SJCRH30 (cell line): ENCODE data around the gene IL17C. TPM values are rescaled to one million over a fixed set of nuclear protein-coding genes. Genes with fewer than 3 reads are reported as not detected.
"Not testable (repeated sequence)": the region's sequence is repeated elsewhere in the genome, so short reads cannot be mapped to it uniquely, and the experiment has no call there.

ENCODE experiments used
- DNase-seq, 2 experiments: peaks; one replicate each; pipeline ENCODE4 v3.0.0-alpha.2; 2015 to 2020
- H3K27ac ChIP-seq: fragments of 250-450 bp; sonication (Bioruptor Pico); 2 replicates; pipeline ENCODE4 v1.5.1; 2020; ENCODE audit warnings: mild to moderate bottlenecking, moderate library complexity
- H3K27me3 ChIP-seq: fragments of 250-450 bp; sonication (Bioruptor Pico); 2 replicates; pipeline ENCODE4 v1.5.1; 2020; ENCODE audit warnings: mild to moderate bottlenecking, moderate library complexity
- H3K36me3 ChIP-seq: fragments of 250-450 bp; sonication (Bioruptor Pico); 2 replicates; pipeline ENCODE4 v1.5.1; 2020; ENCODE audit warnings: mild to moderate bottlenecking, moderate library complexity
- H3K4me1 ChIP-seq: fragments of 250-450 bp; sonication (Bioruptor Pico); 2 replicates; pipeline ENCODE4 v1.5.1; 2020; ENCODE audit warnings: mild to moderate bottlenecking, moderate library complexity
- H3K4me3 ChIP-seq: fragments of 250-450 bp; sonication (Bioruptor Pico); 2 replicates; pipeline ENCODE4 v1.5.1; 2020; ENCODE audit warnings: mild to moderate bottlenecking, moderate library complexity
- H3K9me3 ChIP-seq: fragments of 250-450 bp; sonication (Bioruptor Pico); replicated peaks from 2 replicates; pipeline ENCODE4 v1.5.1; 2020; ENCODE audit warnings: mild to moderate bottlenecking, moderate library complexity
- total RNA-seq: library from RNA; depleted of rRNA; stranded (reverse); fragments of >200 nt; shearing (Covaris generic); gene quantifications from 2 replicates; pipeline ENCODE4 v1.2.3, GENCODE V29; 2014

IL17C gene
- total RNA-seq, 1 experiment from 2014 or later, result not detected

DNA sequence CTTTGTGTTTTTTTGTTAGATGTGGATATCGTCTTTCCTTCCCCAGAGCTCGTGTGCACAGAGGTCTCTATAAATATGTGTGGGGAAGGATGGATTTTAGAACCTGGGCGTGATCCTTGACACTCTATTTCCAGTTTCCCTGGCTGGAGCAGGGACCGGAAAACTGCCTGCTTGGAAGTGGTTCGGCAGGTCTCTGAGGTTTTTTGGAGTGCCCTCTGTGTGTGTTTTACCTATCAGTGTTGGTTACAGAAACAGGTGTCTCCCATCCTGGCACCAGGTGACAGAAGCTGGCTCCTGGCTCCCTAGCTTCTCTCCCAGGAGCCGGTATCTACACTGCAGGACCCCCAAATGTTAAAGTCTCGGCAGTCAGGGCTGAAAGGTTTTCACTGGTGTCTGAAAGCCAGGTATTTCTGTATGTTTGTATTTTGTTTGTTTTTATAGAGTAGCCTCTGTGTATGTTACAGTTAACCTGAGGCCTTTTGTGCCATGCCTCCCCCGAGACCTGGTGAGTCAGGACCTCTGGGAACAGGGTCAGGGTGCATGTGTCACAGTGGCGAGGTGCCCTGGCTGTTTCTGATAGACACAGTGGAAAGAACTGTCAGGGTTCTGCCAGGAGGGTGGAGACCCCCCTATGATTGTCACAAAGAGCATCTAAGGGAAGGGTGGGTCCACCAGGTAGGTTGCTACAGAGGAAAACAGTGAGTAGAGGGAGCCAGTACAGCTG is 36.9 kb upstream of the IL17C start:
- H3K27ac ChIP-seq, result no peak overlapping the region
- H3K36me3 ChIP-seq, result peaks cover 6% of the 10 kb centered on the region; the same call in 1 of the 2 replicates
- H3K4me1 ChIP-seq, result peaks cover 15% of the 10 kb centered on the region
- DNase-seq, result no peak
- H3K4me3 ChIP-seq, result no peak overlapping the region
- H3K9me3 ChIP-seq, result no peaks in the 10 kb centered on the region
- H3K27me3 ChIP-seq, result no peaks in the 10 kb centered on the region

DNA sequence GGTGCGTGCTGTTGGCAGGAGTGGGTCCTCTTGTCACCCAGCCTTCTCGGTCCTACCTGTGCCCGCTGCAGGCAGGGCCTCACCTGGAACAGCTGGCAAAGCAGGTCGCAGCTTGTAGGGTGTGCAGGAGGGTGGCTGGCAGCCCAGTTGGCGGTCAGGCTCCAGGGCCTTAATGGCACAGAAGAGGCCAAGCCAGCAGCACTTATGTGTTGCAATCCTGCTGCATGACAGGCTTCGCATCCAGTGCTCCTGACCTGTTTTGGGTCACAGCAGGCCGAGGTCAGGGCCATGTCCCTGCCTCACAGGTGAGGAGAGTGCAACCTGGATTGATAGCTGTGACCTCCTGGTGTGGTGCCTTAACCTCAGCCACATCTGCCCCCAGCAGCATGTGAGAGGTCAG is 36.3 kb upstream of the IL17C start:
- no peaks in the 10 kb centered on the region for H3K9me3 ChIP-seq
- H3K36me3 ChIP-seq, result peaks cover 6% of the 10 kb centered on the region; the same call in 1 of the 2 replicates
- no peaks in the 10 kb centered on the region for H3K27me3 ChIP-seq
- no peak overlapping the region for H3K27ac ChIP-seq
- H3K4me3 ChIP-seq, result no peak overlapping the region
- peaks cover 13% of the 10 kb centered on the region for H3K4me1 ChIP-seq
- DNase-seq, result no peak

DNA sequence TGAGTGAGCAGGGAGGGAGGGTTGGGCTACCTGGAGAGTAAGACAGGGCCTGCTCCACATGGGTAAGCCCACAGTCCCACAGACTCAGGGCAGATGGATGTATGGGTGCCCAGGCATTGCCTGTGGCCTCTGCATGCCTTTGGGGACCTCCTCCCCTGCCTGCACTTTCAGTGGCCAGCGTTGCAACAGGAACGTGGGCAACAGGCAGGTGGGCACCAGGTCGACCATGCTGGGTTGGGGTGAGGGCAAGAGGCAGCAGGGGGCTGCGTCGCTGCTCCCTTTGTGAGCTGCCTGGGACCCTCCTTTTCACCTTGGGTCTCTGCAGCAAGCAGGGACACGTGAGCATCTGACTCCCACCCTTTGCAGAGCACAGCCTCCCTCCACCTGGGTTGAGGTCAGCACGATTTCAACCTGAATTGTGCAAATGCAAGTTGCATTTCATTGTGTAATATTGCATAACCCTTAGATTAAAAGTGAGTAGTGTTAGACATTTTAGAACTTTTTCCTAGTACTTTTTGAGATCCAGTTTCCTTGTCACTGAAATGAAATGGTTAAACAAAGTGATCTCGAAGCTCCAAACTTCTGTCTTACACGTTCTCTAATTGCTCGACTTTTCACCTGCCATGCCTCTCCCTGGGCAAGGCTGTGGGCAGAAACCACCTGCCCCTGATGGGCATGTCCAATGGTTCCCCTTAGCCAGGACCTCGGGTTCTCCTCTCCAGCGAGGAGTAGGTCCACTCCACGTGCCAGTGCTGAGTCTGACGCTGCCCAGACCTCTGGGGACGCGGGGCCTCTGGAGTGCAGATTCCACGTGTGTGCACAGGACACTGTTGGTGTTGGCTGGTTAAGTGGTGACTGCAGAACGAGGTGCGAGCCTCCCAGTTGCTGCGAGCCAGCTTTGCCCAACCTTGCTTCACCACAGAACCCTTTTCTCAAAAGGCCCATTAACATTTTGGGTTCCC is 32.9 kb upstream of the IL17C start:
- Histone ChIP-seq H3K4me1 (no peaks in the 10 kb centered on the region), H3K9me3 (no peaks in the 10 kb centered on the region), H3K36me3 (no peaks in the 10 kb centered on the region; the same call in 1 of the 2 replicates)

DNA sequence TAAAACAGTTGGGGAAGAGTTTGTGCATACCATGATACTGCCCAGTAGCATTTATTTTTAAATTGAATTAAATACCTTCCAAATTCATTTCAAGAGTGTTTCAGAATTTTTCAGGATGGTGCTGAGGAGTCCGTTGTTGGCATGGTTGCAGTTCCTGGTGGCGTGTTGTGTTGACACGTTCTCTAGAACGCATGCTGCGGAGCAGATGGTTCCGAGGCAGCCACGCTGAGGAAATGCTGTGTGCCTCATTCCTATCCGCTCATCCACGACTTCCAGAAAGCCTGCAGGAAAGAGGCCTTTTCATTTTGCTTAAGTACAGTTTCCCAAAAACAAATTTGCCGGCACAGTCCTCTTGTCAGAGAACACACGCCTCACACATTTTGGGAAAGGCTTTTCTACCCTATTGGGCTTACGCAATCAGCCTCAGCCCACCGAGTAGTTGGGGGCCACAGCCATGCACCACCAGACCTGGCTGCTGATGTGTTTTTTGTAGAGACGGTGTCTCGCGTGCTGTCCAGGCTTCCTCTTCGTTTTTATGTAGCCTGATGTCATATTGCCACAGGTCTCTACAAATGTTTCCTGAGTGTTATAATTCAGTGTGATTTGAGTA is 32.1 kb upstream of the IL17C start:
- no peak overlapping the region for H3K27ac ChIP-seq
- DNase-seq, result no peak
- H3K4me1 ChIP-seq, result no peaks in the 10 kb centered on the region
- no peak overlapping the region for H3K4me3 ChIP-seq
- no peaks in the 10 kb centered on the region for H3K9me3 ChIP-seq
- H3K36me3 ChIP-seq, result no peaks in the 10 kb centered on the region; the same call in 1 of the 2 replicates
- no peaks in the 10 kb centered on the region for H3K27me3 ChIP-seq

More for the DNA sequence above, 32.9 kb upstream of the IL17C start:
- no peak overlapping the region for H3K4me3 ChIP-seq
- no peak for DNase-seq
- no peak overlapping the region for H3K27ac ChIP-seq
- no peaks in the 10 kb centered on the region for H3K27me3 ChIP-seq

DNA sequence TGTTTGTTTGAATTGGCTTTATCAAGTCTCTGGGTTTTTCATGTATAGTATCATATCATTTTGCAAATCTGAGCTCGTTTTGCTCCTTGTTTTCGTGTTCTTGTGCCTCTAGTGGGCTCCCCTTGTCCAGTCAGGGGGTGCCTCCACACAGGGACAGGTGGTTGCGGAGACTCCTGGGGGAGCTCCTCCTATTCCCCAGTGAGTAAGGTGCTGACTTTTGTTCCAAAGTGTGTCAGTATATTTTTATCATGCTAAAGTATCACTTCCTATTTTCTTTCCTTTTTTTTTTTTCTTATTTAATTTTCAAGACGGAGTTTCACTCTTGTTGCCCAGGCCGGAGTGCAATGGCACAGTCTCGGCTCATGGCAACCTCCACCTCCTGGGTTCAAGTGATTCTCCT is 30.3 kb upstream of the IL17C start:
- no peaks in the 10 kb centered on the region; the same call in 1 of the 2 replicates for H3K36me3 ChIP-seq

DNA sequence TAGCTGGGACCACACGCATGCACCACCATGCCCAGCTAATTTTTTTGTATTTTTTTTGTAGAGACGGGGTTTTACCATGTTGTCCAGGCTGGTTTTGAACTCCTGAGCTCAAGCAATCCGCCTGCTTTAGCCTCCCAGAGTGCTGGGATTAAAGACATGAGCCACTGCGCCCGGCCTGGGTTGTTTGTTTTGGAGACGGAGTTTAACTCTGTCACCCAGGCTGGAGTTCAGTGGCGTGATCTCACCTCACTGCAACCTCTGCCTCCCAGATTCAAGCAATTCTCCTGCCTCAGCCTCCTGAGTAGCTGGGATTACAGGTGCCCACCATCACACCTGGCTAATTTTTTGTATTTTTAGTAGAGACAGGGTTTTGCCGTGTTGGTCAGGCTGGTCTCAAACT is 28.9 kb upstream of the IL17C start:
- not testable (repeated sequence) for H3K9me3 ChIP-seq, H3K36me3 ChIP-seq

More for the DNA sequence above, 30.3 kb upstream of the IL17C start:
- no peak for DNase-seq
- no peak overlapping the region for H3K27ac ChIP-seq
- no peaks in the 10 kb centered on the region for H3K9me3 ChIP-seq
- H3K27me3 ChIP-seq, result no peaks in the 10 kb centered on the region
- no peaks in the 10 kb centered on the region for H3K4me1 ChIP-seq
- H3K4me3 ChIP-seq, result no peak overlapping the region

DNA sequence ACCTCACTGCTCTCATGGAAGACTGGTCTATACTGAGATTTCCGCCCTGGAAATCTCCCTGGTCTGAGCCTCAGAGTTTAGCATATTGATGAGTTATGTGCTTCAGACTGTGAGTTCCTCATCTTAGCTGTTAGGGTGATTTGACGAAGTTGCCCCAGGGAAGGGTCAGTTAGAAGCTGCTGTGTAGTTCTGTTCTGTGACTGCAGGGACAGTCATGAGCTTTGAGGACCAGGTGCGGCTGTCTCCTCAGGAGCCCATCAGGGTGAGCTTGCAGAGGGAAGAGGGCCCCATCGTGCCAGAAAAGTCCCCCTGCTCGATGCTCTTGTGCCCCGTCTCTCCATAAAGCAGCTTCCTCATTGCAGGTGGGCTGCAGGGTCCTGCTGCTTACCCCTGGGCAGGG is 28.3 kb upstream of the IL17C start:
- no peak overlapping the region for H3K4me3 ChIP-seq
- H3K9me3 ChIP-seq, result no peaks in the 10 kb centered on the region
- no peak for DNase-seq
- no peak overlapping the region for H3K27ac ChIP-seq
- no peaks in the 10 kb centered on the region; the same call in 1 of the 2 replicates for H3K4me1 ChIP-seq
- no peaks in the 10 kb centered on the region; the same call in 1 of the 2 replicates for H3K36me3 ChIP-seq
- no peaks in the 10 kb centered on the region for H3K27me3 ChIP-seq

More for the DNA sequence above, 28.9 kb upstream of the IL17C start:
- H3K27ac ChIP-seq, DNase-seq, H3K4me1 ChIP-seq, H3K4me3 ChIP-seq, H3K27me3 ChIP-seq: not testable (repeated sequence)

DNA sequence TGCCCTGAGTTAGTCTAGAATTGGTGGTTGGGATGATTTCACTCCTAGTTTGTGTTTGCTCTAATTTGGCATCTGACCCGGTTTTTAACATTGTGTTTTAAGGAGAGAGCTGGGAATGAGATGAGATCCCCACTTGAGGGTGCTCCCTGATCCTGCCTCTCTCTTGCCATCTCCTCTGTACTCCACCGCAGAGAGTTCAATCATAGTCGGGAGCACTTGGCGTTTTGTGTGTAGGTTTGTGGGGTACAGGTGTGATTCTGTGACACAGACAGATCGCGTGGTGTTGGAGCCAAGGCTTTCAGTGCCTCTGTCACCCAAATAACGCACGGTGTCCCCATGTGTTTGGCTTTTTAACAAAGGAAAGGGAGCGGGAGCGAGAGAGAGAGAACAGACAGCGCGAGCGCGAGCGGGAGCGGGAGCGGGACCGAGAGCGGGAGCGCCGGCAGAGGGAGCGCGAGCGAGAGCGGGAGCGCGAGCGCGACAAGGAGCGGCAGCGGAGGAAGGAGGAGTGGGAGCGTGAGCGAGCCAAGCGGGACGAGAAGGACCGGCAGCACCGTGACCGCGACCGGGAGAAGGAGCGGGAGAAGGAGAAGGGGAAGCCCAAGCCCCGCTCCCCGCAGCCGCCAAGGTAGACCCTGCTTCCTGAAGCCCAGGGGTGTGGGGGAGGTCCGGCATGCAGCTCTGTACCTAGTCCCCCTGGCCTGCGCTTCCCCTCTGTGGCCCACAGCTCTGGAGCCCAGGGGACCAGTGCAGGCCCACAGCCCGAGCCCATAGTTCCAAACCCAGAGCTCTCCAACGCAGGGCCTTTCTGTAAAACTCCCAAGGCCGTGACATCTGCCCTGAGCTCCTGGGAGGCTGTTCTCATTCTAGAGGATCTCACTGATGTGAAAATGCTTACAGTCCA is 27.2 kb upstream of the IL17C start:
- H3K27ac ChIP-seq, result no peak overlapping the region
- no peaks in the 10 kb centered on the region for H3K27me3 ChIP-seq
- no peak overlapping the region for H3K4me3 ChIP-seq
- H3K36me3 ChIP-seq, result no peaks in the 10 kb centered on the region; the same call in 1 of the 2 replicates
- no peaks in the 10 kb centered on the region for H3K9me3 ChIP-seq
- no peak for DNase-seq
- H3K4me1 ChIP-seq, result no peaks in the 10 kb centered on the region; the same call in 1 of the 2 replicates

DNA sequence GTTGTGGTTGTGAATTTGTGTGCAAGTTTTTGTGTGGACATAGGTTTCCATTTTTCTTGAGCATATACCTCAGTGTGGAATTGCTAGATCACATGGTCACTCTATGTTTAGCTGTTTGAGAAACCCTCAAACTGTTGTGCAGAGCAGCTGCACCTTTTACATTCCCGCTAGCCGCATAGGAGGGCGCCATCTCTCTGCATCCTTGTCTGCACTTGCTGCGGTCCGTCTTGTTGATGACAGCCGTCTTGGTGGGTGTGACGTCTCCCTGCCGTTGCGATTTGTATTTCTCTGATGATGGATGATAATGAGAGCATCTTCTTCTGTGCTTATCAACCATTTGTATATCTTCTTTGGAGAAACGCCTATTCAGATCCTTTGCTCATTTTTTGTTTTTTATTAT is 25.1 kb upstream of the IL17C start:
- no peaks in the 10 kb centered on the region for H3K27me3 ChIP-seq
- H3K4me1 ChIP-seq, result no peaks in the 10 kb centered on the region; the same call in 1 of the 2 replicates
- no peak overlapping the region for H3K4me3 ChIP-seq
- no peak for DNase-seq
- no peaks in the 10 kb centered on the region; the same call in 1 of the 2 replicates for H3K36me3 ChIP-seq
- no peak overlapping the region for H3K27ac ChIP-seq
- H3K9me3 ChIP-seq, result no peaks in the 10 kb centered on the region

DNA sequence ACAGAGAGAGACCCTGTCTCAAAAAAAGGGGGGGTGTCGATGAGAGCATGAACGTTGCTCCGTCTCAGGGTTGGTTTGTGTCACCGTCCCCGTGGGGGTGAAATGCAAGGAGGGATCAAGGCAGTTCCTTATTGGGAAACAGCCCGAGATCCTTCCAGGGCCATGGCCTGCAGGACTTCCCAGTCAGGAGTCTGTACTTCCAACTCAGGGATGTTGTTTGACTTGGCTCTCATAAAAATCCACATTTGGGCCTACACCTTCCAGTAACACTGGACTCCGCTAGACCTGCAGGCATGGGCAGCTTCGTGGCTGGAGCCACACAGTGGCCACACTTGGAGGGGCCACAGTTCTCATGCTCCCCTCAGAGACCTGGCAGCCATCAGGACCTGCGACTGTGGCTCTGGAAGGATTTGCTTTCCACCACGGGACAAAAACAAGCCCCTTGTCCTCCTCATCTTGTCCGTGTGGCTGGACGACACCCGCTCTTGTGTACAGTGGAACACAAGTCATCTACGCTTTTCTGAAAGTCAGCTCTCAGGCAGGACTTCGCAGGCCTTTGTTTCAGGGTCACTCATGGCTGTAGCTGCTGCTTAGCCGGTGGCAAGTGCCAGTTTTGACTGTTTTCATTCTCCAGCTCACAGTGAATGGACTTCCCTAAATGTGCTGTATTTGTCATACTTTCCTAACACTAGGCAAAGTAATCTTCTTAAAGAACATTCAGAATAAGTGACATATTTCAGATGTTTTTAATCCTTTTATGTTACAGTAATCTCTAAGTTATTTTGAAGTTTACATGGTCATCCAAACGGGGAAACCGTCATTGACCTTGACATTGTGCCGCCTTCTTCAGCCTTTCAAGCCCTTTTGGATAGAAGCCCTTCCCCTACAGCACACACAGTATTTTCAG is 24.2 kb upstream of the IL17C start:
- no peak for DNase-seq
- no peaks in the 10 kb centered on the region; the same call in 1 of the 2 replicates for H3K36me3 ChIP-seq
- no peak overlapping the region for H3K4me3 ChIP-seq
- H3K9me3 ChIP-seq, result no peaks in the 10 kb centered on the region
- no peak overlapping the region for H3K27ac ChIP-seq
- no peaks in the 10 kb centered on the region; the same call in 1 of the 2 replicates for H3K4me1 ChIP-seq
- no peaks in the 10 kb centered on the region for H3K27me3 ChIP-seq

DNA sequence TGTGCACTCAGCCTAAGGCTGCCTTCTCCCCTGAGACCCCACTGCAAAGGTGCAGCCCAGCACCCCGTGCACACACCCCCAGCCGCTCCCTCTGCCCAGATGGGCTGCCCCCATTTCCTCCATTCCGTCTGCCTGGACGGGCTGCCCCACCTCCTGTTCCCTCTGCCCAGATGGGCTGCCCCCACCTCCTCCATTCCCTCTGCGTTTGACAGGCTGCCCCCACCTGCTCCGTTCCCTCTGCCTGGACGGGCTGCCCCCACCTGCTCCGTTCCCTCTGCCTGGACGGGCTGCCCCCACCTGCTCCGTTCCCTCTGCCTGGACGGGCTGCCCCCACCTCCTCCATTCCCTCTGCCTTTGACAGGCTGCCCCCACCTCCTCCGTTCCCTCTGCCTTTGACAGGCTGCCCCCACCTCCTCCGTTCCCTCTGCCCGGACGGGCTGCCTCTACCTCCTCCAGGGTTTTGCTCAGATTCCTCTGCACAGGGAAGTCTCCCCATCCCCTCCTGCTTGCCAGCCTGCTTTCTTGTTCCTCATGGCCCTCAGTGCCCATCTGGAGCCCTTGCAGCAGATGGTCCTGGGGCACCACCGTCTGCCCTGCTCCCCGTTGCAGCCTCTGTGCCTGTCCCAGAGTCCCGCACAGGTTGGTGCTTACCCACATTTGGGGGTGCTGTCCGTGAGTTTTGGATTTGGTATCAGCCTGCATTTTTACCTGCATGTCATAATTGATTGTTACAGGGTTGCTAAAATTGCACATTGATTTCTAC is 23.4 kb upstream of the IL17C start:
- H3K36me3 ChIP-seq, result no peaks in the 10 kb centered on the region

DNA sequence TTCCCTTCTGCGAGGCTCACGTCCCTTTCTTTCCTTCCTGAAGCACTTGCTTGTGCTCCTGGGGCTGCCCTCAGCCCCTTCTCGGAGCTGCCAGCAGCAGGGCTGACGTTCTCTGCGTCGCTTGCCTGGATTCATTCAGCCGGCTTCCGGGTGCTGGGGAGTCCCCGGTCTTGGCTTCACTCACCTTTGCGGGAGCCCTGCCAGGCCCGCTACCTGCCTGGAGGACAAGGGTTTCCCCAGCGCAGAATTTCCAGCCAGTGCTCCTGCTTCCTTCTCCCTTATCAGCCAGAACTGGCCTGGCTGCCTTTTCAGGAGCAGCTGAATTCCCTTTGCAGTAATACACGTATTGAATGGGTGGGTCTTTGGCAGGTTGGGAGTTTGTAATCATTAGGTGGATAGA is 22.1 kb upstream of the IL17C start:
- Histone ChIP-seq H3K9me3 (no peaks in the 10 kb centered on the region), H3K36me3 (no peaks in the 10 kb centered on the region), H3K27ac (no peak overlapping the region), H3K4me1 (no peaks in the 10 kb centered on the region; the same call in 1 of the 2 replicates), H3K4me3 (no peak overlapping the region), H3K27me3 (no peaks in the 10 kb centered on the region)
- DNase-seq, result no peak

More for the DNA sequence above, 23.4 kb upstream of the IL17C start:
- no peaks in the 10 kb centered on the region for H3K27me3 ChIP-seq
- no peak overlapping the region for H3K4me3 ChIP-seq
- H3K9me3 ChIP-seq, result no peaks in the 10 kb centered on the region
- H3K4me1 ChIP-seq, result no peaks in the 10 kb centered on the region; the same call in 1 of the 2 replicates
- DNase-seq, result peak; percentile 19 to 30
- H3K27ac ChIP-seq, result no peak overlapping the region
